Fibroblast of villous mesenchyme (primary cell): ENCODE measurements around the gene SMPX. TPM values are rescaled to one million over a fixed set of nuclear protein-coding genes. Genes with fewer than 3 reads are reported as not detected.

Experiments used
- DNase-seq: peaks from one replicate; pipeline ENCODE4 v3.0.0-alpha.2; 2010; ENCODE audit warnings: low read depth
- H3K4me3 ChIP-seq: 2 replicates; pipeline ENCODE4 v1.5.1; 2011; ENCODE audit warnings: low read depth, mild to moderate bottlenecking, low read length
- total RNA-seq: library from RNA; depleted of rRNA; stranded (reverse); fragments of >200 nt; gene quantifications from 2 replicates; pipeline ENCODE4 v1.2.3, GENCODE V29; 2012
- TF ChIP-seq, protein P1 (sequence below): IDR thresholded peaks from 2 replicates; pipeline ENCODE4 v1.5.1; 2012; ENCODE audit warnings: low read depth, mild to moderate bottlenecking, low read length; ENCODE audit not compliant: insufficient read depth

Gene SMPX
- total RNA-seq, 1 donor: not detected

DNA sequence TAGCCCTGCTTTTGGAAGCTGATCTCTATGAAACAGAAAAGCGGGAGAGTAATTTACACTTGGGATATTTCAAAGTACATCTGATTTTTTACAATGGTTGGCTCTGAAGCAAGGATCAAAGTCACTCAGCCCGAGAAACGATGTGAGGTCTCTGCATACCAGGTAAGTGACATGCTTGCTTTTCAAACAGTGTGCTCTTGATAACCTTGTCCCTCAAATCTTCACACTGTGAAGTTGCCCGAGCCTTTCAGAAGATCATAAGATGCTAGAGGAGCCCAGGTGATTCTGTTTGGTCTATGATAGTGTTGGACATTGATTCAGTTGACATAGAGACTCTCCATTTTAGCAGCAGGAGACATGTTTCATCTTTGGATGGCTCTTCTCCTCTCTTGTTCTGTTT, 52.7 kb downstream of the SMPX start:
- DNase-seq: no peak
- H3K4me3 ChIP-seq: no peak overlapping the region
- TF ChIP-seq, protein P1, sequence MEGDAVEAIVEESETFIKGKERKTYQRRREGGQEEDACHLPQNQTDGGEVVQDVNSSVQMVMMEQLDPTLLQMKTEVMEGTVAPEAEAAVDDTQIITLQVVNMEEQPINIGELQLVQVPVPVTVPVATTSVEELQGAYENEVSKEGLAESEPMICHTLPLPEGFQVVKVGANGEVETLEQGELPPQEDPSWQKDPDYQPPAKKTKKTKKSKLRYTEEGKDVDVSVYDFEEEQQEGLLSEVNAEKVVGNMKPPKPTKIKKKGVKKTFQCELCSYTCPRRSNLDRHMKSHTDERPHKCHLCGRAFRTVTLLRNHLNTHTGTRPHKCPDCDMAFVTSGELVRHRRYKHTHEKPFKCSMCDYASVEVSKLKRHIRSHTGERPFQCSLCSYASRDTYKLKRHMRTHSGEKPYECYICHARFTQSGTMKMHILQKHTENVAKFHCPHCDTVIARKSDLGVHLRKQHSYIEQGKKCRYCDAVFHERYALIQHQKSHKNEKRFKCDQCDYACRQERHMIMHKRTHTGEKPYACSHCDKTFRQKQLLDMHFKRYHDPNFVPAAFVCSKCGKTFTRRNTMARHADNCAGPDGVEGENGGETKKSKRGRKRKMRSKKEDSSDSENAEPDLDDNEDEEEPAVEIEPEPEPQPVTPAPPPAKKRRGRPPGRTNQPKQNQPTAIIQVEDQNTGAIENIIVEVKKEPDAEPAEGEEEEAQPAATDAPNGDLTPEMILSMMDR: no peak

- DNase-seq: peak; percentile 34
- TF ChIP-seq, protein P1: no peak
- no peak overlapping the region for H3K4me3 ChIP-seq
Observed at GRCh38 chrX:21702725-21703124, 55.2 kb downstream of the SMPX start.

GRCh38 chrX:21700967-21701366, 56.9 kb downstream of the SMPX start:
- DNase-seq: no peak
- TF ChIP-seq, protein P1: no peak
- H3K4me3 ChIP-seq: no peak overlapping the region

DNA sequence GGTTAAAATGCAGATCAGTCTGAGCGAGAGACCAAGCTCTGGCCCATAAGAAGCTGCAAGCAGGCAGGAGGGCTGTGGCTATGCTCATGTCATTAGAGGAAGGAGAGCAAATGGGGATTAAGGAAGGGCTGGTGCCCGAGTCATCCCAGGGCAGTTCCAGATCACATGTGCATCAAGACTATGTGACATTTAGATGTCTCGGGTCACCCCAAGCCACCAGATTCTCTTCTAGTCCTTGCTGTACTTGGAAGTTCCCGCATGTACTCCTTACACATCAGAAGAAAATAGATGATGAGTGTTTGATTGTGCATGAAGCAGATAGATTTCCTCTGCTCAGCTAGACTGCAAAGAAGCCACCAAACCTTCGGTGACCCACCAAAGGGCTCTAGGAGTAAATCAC, 57.6 kb downstream of the SMPX start:
- H3K4me3 ChIP-seq: no peak overlapping the region
- TF ChIP-seq, protein P1: no peak
- no peak for DNase-seq

GRCh38 chrX:21699136-21699535, 58.8 kb downstream of the SMPX start:
- DNase-seq: no peak
- TF ChIP-seq, protein P1: no peak
- no peak overlapping the region for H3K4me3 ChIP-seq

DNA sequence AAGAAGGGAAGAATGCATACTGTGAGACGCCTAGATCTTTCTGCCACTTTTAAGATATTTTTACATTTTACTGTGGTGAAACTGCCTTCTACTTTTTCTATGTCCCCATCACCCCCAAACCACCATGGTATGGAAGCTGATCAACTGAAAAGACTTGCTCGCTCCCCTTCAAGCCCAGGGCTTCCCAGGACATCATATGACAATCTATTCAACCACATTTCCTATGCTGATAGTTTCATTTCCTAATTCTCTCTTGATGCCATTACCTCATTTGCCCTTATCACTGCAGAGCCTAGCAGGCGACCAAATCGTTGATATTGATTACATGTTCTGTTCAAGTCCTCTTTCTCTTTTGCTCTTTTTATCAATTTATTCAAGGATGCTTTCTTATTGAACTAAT, 59.6 kb downstream of the SMPX start:
- TF ChIP-seq, protein P1: no peak
- DNase-seq: no peak

GRCh38 chrX:21691512-21692018, 66.4 kb downstream of the SMPX start:
- TF ChIP-seq, protein P1: no peak
- H3K4me3 ChIP-seq: no peak overlapping the region
- no peak for DNase-seq

More for the DNA sequence above, 59.6 kb downstream of the SMPX start:
- no peak overlapping the region for H3K4me3 ChIP-seq
